Testis (tissue), 3 donors: ENCODE measurements around the gene PSMG4. TPM values are rescaled to one million over a fixed set of nuclear protein-coding genes. Genes with fewer than 3 reads are reported as not detected.

ENCODE experiments used
- DNase-seq: peaks from one replicate; pipeline ENCODE4 v3.0.0-alpha.2; 2019
- H3K27ac ChIP-seq, 2 donors: fragments of 200-600 bp; sonication (generic); one replicate each; pipeline ENCODE4 v1.5.1; 2019
- H3K27me3 ChIP-seq: fragments of 200-600 bp; sonication (generic); one replicate; pipeline ENCODE4 v1.5.1; 2019
- H3K36me3 ChIP-seq: fragments of 200-600 bp; sonication (generic); one replicate; pipeline ENCODE4 v1.5.1; 2017; ENCODE audit warnings: low read depth; ENCODE audit errors: missing control alignments
- H3K4me1 ChIP-seq: fragments of 200-600 bp; sonication (generic); one replicate; pipeline ENCODE4 v1.5.1; 2019
- H3K4me3 ChIP-seq, 2 donors: fragments of 200-600 bp; sonication (generic); one replicate each; pipeline ENCODE4 v1.5.1; 2017 to 2019
- H3K9me3 ChIP-seq: fragments of 200-600 bp; sonication (generic); one replicate; pipeline ENCODE4 v1.5.1; 2017
- CTCF ChIP-seq, 3 experiments: fragments of 450-650 bp in 2 of 3; fragments of 200-600 bp in 1 of 3; sonication (generic) in 1 of 3; IDR thresholded peaks; one replicate each; pipeline ENCODE4 v1.5.1; 2016 to 2019; ENCODE audit warnings: antibody characterized with exemption in 3 of 3, mild to moderate bottlenecking in 2 of 3, moderate library complexity in 1 of 3
- POLR2A ChIP-seq: fragments of 450-650 bp; IDR thresholded peaks from one replicate; pipeline ENCODE4 v1.6.1; 2017; ENCODE audit warnings: antibody characterized with exemption, mild to moderate bottlenecking, moderate library complexity
- WGBS, 2 donors: methylation state at CpG; one replicate each; pipeline ENCODE4 v1.1.5; 2018; 5-methylcytosine and 5-hydroxymethylcytosine counted together
- intact Hi-C: fragments of 100-400 bp; cut with DNase I; formaldehyde crosslinking; loops from one replicate; pipeline ENCODE4 v1.15.1; 2023; ENCODE audit warnings: low total_unique reads
- polyA plus RNA-seq: library from polyadenylated mRNA; stranded (reverse); fragments of 350-450 nt; fragmentation: Illumina TruSeq; extraction: RNeasy Lipid Tissue Mini Kit (QIAGEN cat#74804); gene quantifications from one replicate; pipeline ENCODE4 v1.2.3, GENCODE V29; 2014; ENCODE audit warnings: low read depth, low replicate concordance; ENCODE audit not compliant: insufficient read depth
- total RNA-seq, 2 donors: library from RNA; depleted of rRNA; stranded (reverse); fragments of >200 nt; gene quantifications; one replicate each; pipeline ENCODE4 v1.2.3, GENCODE V29; 2016

The PSMG4 gene
- total and polyA plus RNA-seq, 3 donors from 2014 or later: 23.1 to 46.1 (median 42.4) TPM

GRCh38 chr6:3310703-3311102, 52.0 kb downstream of the PSMG4 start:
- Histone ChIP-seq H3K4me3 (no peak overlapping the region), H3K9me3 (no peaks in the 10 kb centered on the region), H3K4me1 (no peaks in the 10 kb centered on the region), H3K36me3 (no peaks in the 10 kb centered on the region), H3K27ac (no peak overlapping the region), H3K27me3 (no peaks in the 10 kb centered on the region)
- no peak for TF ChIP-seq CTCF (IDR thresholded peaks at IDR 0.05)
- no peak for TF ChIP-seq POLR2A
- WGBS, 2 donors: 86 to 91% methylated on average over 9 of the region's 9 CpGs
- no peak for DNase-seq
- intact Hi-C loops: no loop called here

- TF ChIP-seq POLR2A (no peak), CTCF (IDR thresholded peaks at IDR 0.05) (no peak)
- H3K4me1 ChIP-seq: no peaks in the 10 kb centered on the region
- H3K4me3 ChIP-seq: no peak overlapping the region
- H3K36me3 ChIP-seq: no peaks in the 10 kb centered on the region
- DNase-seq: no peak
- no peak overlapping the region for H3K27ac ChIP-seq
- 94 to 95% methylated on average over 6 of the region's 6 CpGs for WGBS, 2 donors
- no peaks in the 10 kb centered on the region for H3K9me3 ChIP-seq
- intact Hi-C loops: no loop called here
- no peaks in the 10 kb centered on the region for H3K27me3 ChIP-seq
Observed at GRCh38 chr6:3311826-3312225, 53.1 kb downstream of the PSMG4 start.

- no peak for DNase-seq
- Histone ChIP-seq H3K4me3 (no peak overlapping the region), H3K27me3 (no peaks in the 10 kb centered on the region), H3K9me3 (no peaks in the 10 kb centered on the region), H3K36me3 (no peaks in the 10 kb centered on the region), H3K4me1 (no peaks in the 10 kb centered on the region), H3K27ac (no peak overlapping the region)
- intact Hi-C loops: no loop called here
- TF ChIP-seq POLR2A: no peak
- TF ChIP-seq CTCF (IDR thresholded peaks at IDR 0.05): no peak
- WGBS, 2 donors: 82 to 83% methylated on average over 11 of the region's 11 CpGs
Observed at GRCh38 chr6:3312604-3313231, 54.0 kb downstream of the PSMG4 start.

- WGBS, 2 donors: 90 to 92% methylated on average over 7 of the region's 7 CpGs
- DNase-seq: no peak
- Histone ChIP-seq H3K9me3 (no peaks in the 10 kb centered on the region), H3K4me1 (no peaks in the 10 kb centered on the region), H3K4me3 (no peak overlapping the region), H3K27me3 (no peaks in the 10 kb centered on the region), H3K36me3 (no peaks in the 10 kb centered on the region), H3K27ac (no peak overlapping the region)
- intact Hi-C loops: no loop called here
- TF ChIP-seq POLR2A (no peak), CTCF (IDR thresholded peaks at IDR 0.05) (no peak)
Observed at GRCh38 chr6:3314176-3314575, 55.4 kb downstream of the PSMG4 start.
